Measurements from ENCODE around the gene POMGNT2. TPM values are rescaled to one million over a fixed set of nuclear protein-coding genes. Genes with fewer than 3 reads are reported as not detected.

The POMGNT2 gene
- polyA plus RNA-seq (2013, experiment 1 of 2), result 10.7 TPM
- 13.4 TPM for polyA plus RNA-seq (2013, experiment 2 of 2)

- H3K36me3 ChIP-seq (ENCODE audit: insufficient read depth, low read length), result no peaks in the 10 kb centered on the region
- H3K9ac ChIP-seq (ENCODE audit: low read depth, low read length), result peak within 1 kb of the TSS; percentile 59
- H3K27me3 ChIP-seq (ENCODE audit: insufficient read depth, low read length), result peaks cover 34% of the 10 kb centered on the region
- H3K4me1 ChIP-seq (ENCODE audit: insufficient read depth, low read length), result no peaks in the 10 kb centered on the region
- H3K4me3 ChIP-seq (ENCODE audit: low read length), result peak within 1 kb of the TSS; percentile 69
- no peaks in the 10 kb centered on the region for H3K9me3 ChIP-seq (ENCODE audit: insufficient read depth, low read depth, low read length)
- WGBS, result under 1% methylated on average over 70 of the region's 71 CpGs
- no peak within 1 kb of the TSS for H3K27ac ChIP-seq (ENCODE audit: low read depth, low read length)
Observed at GRCh38 chr3:43105596-43106292, at the start of gene POMGNT2. TSS of gene POMGNT2 (minus strand) at chr3:43106079. CDS start at chr3:43081431, 24,648 bp downstream.

DNA sequence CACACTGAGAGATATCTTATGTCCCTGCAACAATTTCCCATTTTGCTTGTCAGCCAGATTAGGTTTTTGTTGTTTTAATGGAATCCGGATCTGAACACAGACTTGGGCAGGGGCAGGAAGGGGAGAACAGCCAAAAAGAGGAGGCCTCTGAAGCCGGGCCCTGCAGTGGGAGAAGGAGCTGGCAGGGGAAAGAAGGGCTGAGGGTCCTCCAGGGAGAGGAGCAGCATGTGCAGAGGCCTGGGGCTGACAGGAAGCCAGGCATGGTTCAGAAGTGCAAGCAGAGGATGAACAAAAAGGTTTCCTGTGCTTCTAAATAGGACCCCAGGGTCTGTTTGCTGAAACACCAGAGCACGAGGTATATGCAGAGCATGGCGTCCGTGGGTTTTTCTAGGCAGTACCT is 49.1 kb upstream of the POMGNT2 start:
- WGBS, result 93% methylated on average over 5 of the region's 5 CpGs
- no peak overlapping the region for H3K9ac ChIP-seq (ENCODE audit: low read depth, low read length)
- no peaks in the 10 kb centered on the region for H3K9me3 ChIP-seq (ENCODE audit: insufficient read depth, low read depth, low read length)
- no peak overlapping the region for H3K27ac ChIP-seq (ENCODE audit: low read depth, low read length)
- H3K4me1 ChIP-seq (ENCODE audit: insufficient read depth, low read length), result no peaks in the 10 kb centered on the region
- no peak overlapping the region for H3K4me3 ChIP-seq (ENCODE audit: low read length)
- no peaks in the 10 kb centered on the region for H3K36me3 ChIP-seq (ENCODE audit: insufficient read depth, low read length)
- H3K27me3 ChIP-seq (ENCODE audit: insufficient read depth, low read length), result no peaks in the 10 kb centered on the region

DNA sequence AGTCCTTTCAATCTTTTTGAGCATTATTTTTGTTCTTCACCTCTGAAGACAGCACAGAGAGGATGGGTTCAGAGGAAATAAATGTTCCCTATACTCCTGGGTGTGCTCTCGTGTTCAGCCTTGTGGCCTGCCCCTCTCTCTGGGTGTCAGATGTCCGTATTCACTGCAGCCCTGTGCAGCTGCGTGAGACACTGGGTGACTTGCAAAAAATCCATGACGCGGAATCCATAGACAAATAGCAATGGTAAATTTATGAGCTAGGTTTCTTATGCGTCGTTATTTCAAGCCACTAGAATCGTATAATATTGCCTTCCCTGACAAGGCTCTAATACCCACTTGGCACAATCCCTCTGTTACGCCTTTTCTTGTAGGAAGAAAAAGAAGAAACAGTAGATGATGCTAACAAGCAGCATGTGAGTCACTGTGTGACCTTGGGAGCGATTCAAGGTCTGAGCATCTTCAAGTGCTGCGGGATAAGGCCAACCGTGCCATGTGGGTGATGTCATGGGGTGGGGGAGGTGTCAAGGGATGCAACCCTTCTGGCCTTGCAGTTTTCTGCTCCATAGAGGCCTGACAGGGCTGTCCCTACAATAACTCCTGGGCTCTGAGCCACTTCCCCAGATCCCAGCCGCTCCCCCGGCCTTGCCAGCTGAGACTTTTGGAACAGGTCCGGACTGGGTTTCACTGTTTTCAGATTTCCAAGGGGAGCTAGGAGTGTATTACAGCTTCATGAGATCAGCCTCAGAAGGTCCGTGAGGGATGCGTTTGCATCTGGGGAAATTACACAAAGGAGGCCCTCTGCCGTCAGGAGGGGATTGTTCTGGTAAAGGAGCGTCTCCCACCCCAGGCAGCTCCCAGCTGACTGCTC is 47.6 kb upstream of the POMGNT2 start:
- Histone ChIP-seq H3K4me1 (ENCODE audit: insufficient read depth, low read length) (no peaks in the 10 kb centered on the region), H3K27ac (ENCODE audit: low read depth, low read length) (no peak overlapping the region), H3K4me3 (ENCODE audit: low read length) (no peak overlapping the region), H3K9ac (ENCODE audit: low read depth, low read length) (no peak overlapping the region), H3K27me3 (ENCODE audit: insufficient read depth, low read length) (no peaks in the 10 kb centered on the region), H3K9me3 (ENCODE audit: insufficient read depth, low read depth, low read length) (no peaks in the 10 kb centered on the region), H3K36me3 (ENCODE audit: insufficient read depth, low read length) (no peaks in the 10 kb centered on the region)
- WGBS, result 82% methylated on average over 19 of the region's 19 CpGs

DNA sequence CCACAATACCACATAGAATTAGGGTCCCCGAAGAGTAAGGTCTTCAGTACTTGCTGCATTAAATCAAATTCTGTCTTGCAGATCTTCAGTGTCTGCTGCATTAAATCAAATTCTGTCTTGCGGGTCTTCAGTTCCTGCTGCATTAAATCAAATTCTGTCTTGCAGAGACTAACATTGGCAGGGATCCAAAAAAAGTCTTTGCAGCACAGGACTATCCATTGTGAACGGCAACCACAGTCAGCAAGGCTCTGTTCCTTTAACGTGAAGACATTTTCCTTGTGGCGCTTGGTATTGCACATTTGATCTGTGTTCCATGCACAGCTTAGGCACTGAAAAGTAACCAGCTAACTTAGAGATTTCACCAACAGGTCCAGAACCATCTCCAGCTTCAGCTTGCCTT is 46.8 kb upstream of the POMGNT2 start:
- Histone ChIP-seq H3K36me3 (ENCODE audit: insufficient read depth, low read length) (no peaks in the 10 kb centered on the region), H3K4me1 (ENCODE audit: insufficient read depth, low read length) (no peaks in the 10 kb centered on the region), H3K9ac (ENCODE audit: low read depth, low read length) (no peak overlapping the region), H3K27me3 (ENCODE audit: insufficient read depth, low read length) (no peaks in the 10 kb centered on the region), H3K27ac (ENCODE audit: low read depth, low read length) (no peak overlapping the region), H3K9me3 (ENCODE audit: insufficient read depth, low read depth, low read length) (no peaks in the 10 kb centered on the region), H3K4me3 (ENCODE audit: low read length) (no peak overlapping the region)
- WGBS, result 94% methylated on average over 5 of the region's 5 CpGs

GRCh38 chr3:43148033-43148432 is 42.2 kb upstream of the POMGNT2 start:
- H3K27me3 ChIP-seq (ENCODE audit: insufficient read depth, low read length), result no peaks in the 10 kb centered on the region
- H3K4me3 ChIP-seq (ENCODE audit: low read length), result no peak overlapping the region
- H3K9ac ChIP-seq (ENCODE audit: low read depth, low read length), result no peak overlapping the region
- no peaks in the 10 kb centered on the region for H3K9me3 ChIP-seq (ENCODE audit: insufficient read depth, low read depth, low read length)
- no peaks in the 10 kb centered on the region for H3K36me3 ChIP-seq (ENCODE audit: insufficient read depth, low read length)
- no peak overlapping the region for H3K27ac ChIP-seq (ENCODE audit: low read depth, low read length)
- H3K4me1 ChIP-seq (ENCODE audit: insufficient read depth, low read length), result peaks cover 16% of the 10 kb centered on the region

GRCh38 chr3:43146599-43146998 is 40.7 kb upstream of the POMGNT2 start:
- Histone ChIP-seq H3K4me1 (ENCODE audit: insufficient read depth, low read length) (peaks cover 23% of the 10 kb centered on the region), H3K27ac (ENCODE audit: low read depth, low read length) (no peak overlapping the region), H3K27me3 (ENCODE audit: insufficient read depth, low read length) (no peaks in the 10 kb centered on the region), H3K9ac (ENCODE audit: low read depth, low read length) (no peak overlapping the region), H3K36me3 (ENCODE audit: insufficient read depth, low read length) (no peaks in the 10 kb centered on the region), H3K4me3 (ENCODE audit: low read length) (no peak overlapping the region), H3K9me3 (ENCODE audit: insufficient read depth, low read depth, low read length) (no peaks in the 10 kb centered on the region)
- WGBS, result 96% methylated on average over 1 of the region's 1 CpG

DNA sequence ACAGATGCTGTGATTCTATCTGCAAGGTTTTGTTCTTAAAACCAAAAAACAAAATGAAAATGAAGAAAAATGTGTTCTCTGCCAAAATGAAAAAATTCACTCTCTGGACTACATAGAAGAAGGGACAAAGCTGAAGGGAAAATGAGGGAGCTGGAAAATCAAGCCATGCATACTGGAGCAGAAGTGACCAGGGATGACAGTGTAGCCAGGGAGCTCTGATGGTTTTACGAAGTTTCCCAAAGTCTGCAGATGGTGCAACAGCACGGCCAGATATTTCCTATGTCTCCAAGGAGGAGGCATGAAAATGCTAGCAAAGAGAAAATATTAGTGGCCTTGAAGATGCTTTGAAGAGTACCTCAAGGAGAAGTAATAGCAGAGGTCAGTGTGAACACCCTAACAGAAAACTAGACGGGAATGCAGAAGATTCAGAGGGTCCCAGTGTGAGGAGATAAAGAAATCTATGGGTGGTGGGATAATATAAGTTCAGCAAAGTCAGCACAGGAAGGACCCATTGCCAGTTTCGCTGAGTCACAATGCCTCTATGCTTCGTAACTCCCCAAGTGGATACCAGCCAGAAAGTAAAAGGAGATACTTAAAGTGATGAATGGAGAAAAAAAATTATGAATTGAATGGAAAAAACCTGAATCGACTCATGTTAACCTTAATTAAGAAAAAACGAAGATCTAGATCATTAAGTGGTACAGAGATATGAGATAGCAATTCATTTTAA is 39.0 kb upstream of the POMGNT2 start:
- H3K4me3 ChIP-seq (ENCODE audit: low read length), result no peak overlapping the region
- no peaks in the 10 kb centered on the region for H3K27me3 ChIP-seq (ENCODE audit: insufficient read depth, low read length)
- H3K9ac ChIP-seq (ENCODE audit: low read depth, low read length), result no peak overlapping the region
- H3K27ac ChIP-seq (ENCODE audit: low read depth, low read length), result no peak overlapping the region
- no peaks in the 10 kb centered on the region for H3K9me3 ChIP-seq (ENCODE audit: insufficient read depth, low read depth, low read length)
- H3K4me1 ChIP-seq (ENCODE audit: insufficient read depth, low read length), result peaks cover 23% of the 10 kb centered on the region
- H3K36me3 ChIP-seq (ENCODE audit: insufficient read depth, low read length), result no peaks in the 10 kb centered on the region
- 91% methylated on average over 6 of the region's 7 CpGs for WGBS

DNA sequence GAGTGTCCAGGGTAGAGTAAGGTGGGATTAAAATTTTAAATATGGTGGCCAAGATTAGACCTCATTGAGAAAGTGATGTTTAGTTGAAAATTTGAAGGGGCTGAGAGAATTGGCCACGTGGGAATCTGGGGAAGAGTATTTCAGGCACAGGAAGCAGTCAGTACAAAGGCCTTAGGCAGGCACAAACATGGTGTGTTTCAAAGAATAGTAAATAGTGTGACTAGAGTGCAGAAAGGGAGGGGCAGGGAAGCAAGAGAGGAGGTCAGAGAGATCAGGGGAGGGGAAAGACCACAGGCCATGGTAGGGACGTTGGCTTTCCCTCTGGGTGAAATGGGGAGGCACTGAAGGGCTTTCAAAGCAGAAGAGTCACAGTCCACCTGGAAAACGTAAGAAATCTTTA is 36.6 kb upstream of the POMGNT2 start:
- no peak overlapping the region for H3K27ac ChIP-seq (ENCODE audit: low read depth, low read length)
- H3K27me3 ChIP-seq (ENCODE audit: insufficient read depth, low read length), result no peaks in the 10 kb centered on the region
- WGBS, result 24% methylated on average over 3 of the region's 3 CpGs
- H3K4me1 ChIP-seq (ENCODE audit: insufficient read depth, low read length), result peaks cover 23% of the 10 kb centered on the region
- H3K36me3 ChIP-seq (ENCODE audit: insufficient read depth, low read length), result no peaks in the 10 kb centered on the region
- no peaks in the 10 kb centered on the region for H3K9me3 ChIP-seq (ENCODE audit: insufficient read depth, low read depth, low read length)
- H3K4me3 ChIP-seq (ENCODE audit: low read length), result no peak overlapping the region
- H3K9ac ChIP-seq (ENCODE audit: low read depth, low read length), result no peak overlapping the region

GRCh38 chr3:43138488-43139231 is 32.8 kb upstream of the POMGNT2 start:
- H3K27me3 ChIP-seq (ENCODE audit: insufficient read depth, low read length), result no peaks in the 10 kb centered on the region
- H3K4me3 ChIP-seq (ENCODE audit: low read length), result no peak overlapping the region
- H3K9ac ChIP-seq (ENCODE audit: low read depth, low read length), result no peak overlapping the region
- no peak overlapping the region for H3K27ac ChIP-seq (ENCODE audit: low read depth, low read length)
- no peaks in the 10 kb centered on the region for H3K9me3 ChIP-seq (ENCODE audit: insufficient read depth, low read depth, low read length)
- peaks cover 12% of the 10 kb centered on the region for H3K4me1 ChIP-seq (ENCODE audit: insufficient read depth, low read length)
- H3K36me3 ChIP-seq (ENCODE audit: insufficient read depth, low read length), result no peaks in the 10 kb centered on the region
- 91% methylated on average over 1 of the region's 4 CpGs for WGBS

DNA sequence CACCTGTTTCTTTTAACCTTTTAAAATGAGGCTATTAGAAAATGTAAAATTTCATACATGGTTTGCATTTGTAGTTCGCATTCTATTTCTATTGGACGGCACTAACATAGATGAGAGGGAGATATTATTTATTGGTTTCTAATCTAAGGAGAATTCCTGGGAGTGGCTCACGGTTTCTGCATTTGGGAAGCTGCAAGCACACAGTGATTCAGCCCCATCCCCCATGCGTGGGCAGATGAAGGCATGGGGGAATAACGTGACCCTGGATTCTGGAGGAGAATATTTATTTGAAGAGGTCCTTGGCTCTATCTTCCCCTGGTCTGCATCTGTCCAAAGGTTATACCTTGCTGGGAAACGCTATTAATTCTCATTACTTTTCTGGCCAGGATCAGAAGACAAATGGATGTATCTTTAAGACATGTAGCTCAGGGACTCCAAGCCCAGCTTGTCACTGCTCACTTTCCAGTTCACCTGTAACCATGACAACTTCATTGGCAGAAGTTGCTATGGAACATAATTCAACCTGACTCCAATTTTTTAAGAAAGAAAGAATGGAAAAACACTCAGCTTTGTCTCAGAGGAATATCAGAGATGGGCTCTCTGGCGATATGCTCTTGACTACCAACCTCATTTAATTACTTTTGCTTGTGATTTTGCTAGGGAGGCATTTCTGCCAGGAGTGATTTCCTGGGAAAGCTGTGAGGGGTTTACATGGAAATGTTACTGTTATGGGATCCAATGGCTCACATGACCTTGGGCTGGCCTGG is 27.2 kb upstream of the POMGNT2 start:
- Histone ChIP-seq H3K27ac (ENCODE audit: low read depth, low read length) (no peak overlapping the region), H3K9me3 (ENCODE audit: insufficient read depth, low read depth, low read length) (no peaks in the 10 kb centered on the region), H3K4me3 (ENCODE audit: low read length) (no peak overlapping the region), H3K9ac (ENCODE audit: low read depth, low read length) (no peak overlapping the region), H3K27me3 (ENCODE audit: insufficient read depth, low read length) (no peaks in the 10 kb centered on the region), H3K4me1 (ENCODE audit: insufficient read depth, low read length) (no peaks in the 10 kb centered on the region), H3K36me3 (ENCODE audit: insufficient read depth, low read length) (no peaks in the 10 kb centered on the region)
- 88% methylated on average over 7 of the region's 7 CpGs for WGBS
